Loucy (cell line): ENCODE results near the gene RAB33A.

Experiments used
- H2AFZ ChIP-seq: fragments of 200-600 bp; sonication (generic); 2 replicates; pipeline ENCODE4 v1.6.0; 2016; ENCODE audit warnings: antibody characterized with exemption, mild to moderate bottlenecking, low read length, moderate library complexity
- H3F3A ChIP-seq: fragments of 200-600 bp; 2 replicates; pipeline ENCODE4 v1.6.0; 2016; ENCODE audit warnings: antibody characterized with exemption, low read depth, mild to moderate bottlenecking
- H3K27me3 ChIP-seq: fragments of 200-600 bp; sonication (generic); 2 replicates; pipeline ENCODE4 v1.6.1; 2014; ENCODE audit warnings: low read length, mild to moderate bottlenecking; ENCODE audit not compliant: insufficient read depth, poor library complexity, severe bottlenecking
- H3K36me3 ChIP-seq: fragments of 200-600 bp; sonication (generic); 2 replicates; pipeline ENCODE4 v1.6.1; 2016; ENCODE audit warnings: low read length; ENCODE audit not compliant: insufficient read depth
- H3K4me1 ChIP-seq: fragments of 200-600 bp; sonication (generic); 2 replicates; pipeline ENCODE4 v1.5.1; 2014; ENCODE audit warnings: low read length, mild to moderate bottlenecking; ENCODE audit not compliant: insufficient read depth, poor library complexity, severe bottlenecking
- H3K4me2 ChIP-seq: fragments of 200-600 bp; sonication (generic); 2 replicates; pipeline ENCODE4 v1.6.0; 2014; ENCODE audit warnings: antibody characterized with exemption, low read length, low read depth, mild to moderate bottlenecking; ENCODE audit not compliant: poor library complexity, severe bottlenecking
- H3K4me3 ChIP-seq: fragments of 200-600 bp; sonication (generic); 2 replicates; pipeline ENCODE4 v1.5.1; 2014; ENCODE audit warnings: low read length, mild to moderate bottlenecking, mixed read lengths; ENCODE audit not compliant: poor library complexity, severe bottlenecking
- H3K79me2 ChIP-seq: fragments of 200-600 bp; sonication (generic); 2 replicates; pipeline ENCODE4 v1.6.1; 2014; ENCODE audit warnings: low read length; ENCODE audit not compliant: insufficient read depth
- H3K9ac ChIP-seq: fragments of 200-600 bp; sonication (generic); 2 replicates; pipeline ENCODE4 v1.6.0; 2014; ENCODE audit warnings: mild to moderate bottlenecking, low read depth, low read length, moderate library complexity; ENCODE audit not compliant: poor library complexity, severe bottlenecking
- H3K9me2 ChIP-seq: fragments of 200-600 bp; sonication (generic); replicated peaks from 2 replicates; pipeline ENCODE4 v1.6.1; 2016; ENCODE audit warnings: low read depth, low read length, mixed read lengths
- H3K9me3 ChIP-seq: fragments of 200-600 bp; sonication (generic); 2 replicates; pipeline ENCODE4 v1.6.1; 2014; ENCODE audit warnings: mild to moderate bottlenecking, antibody characterized with exemption, low read length, low read depth; ENCODE audit not compliant: insufficient read depth
- H4K20me1 ChIP-seq: fragments of 200-600 bp; sonication (generic); 2 replicates; pipeline ENCODE4 v1.6.0; 2014; ENCODE audit warnings: antibody characterized with exemption, low read length, mild to moderate bottlenecking; ENCODE audit not compliant: insufficient read depth, poor library complexity, severe bottlenecking
- EZH2phosphoT487 ChIP-seq: fragments of 200-600 bp; IDR thresholded peaks from 2 replicates; pipeline ENCODE4 v1.6.1; 2018; ENCODE audit warnings: antibody characterized with exemption, mild to moderate bottlenecking, moderate library complexity, borderline replicate concordance
- TF ChIP-seq, protein P1 (sequence below): fragments of 200-600 bp; sonication (generic); conservative IDR thresholded peaks from 2 replicates; pipeline ENCODE4 v1.5.1; 2014; ENCODE audit warnings: mild to moderate bottlenecking, antibody characterized with exemption, low read length

Gene RAB33A

DNA sequence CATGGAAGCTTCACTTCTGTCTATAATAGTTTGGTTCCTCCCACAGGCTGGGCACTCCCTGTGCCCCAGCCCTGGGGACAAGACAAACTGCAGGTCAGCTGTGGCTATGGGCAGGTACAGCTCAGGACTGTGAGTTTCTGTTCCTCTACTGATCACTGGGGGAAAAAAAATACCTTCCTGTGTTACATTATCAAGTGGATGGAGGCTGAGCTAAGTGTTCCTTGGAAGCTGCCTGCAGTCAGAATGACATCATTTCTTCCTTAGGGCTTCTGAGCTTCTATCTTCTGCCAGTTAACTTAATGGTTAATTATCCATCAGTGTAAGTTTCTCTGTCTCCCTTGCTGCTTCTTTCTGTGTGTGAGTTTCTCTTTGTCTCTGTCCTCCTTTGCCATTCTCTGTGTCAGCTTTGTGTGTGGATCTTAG is 4.6 kb downstream of the RAB33A start:
- TF ChIP-seq, protein P1, sequence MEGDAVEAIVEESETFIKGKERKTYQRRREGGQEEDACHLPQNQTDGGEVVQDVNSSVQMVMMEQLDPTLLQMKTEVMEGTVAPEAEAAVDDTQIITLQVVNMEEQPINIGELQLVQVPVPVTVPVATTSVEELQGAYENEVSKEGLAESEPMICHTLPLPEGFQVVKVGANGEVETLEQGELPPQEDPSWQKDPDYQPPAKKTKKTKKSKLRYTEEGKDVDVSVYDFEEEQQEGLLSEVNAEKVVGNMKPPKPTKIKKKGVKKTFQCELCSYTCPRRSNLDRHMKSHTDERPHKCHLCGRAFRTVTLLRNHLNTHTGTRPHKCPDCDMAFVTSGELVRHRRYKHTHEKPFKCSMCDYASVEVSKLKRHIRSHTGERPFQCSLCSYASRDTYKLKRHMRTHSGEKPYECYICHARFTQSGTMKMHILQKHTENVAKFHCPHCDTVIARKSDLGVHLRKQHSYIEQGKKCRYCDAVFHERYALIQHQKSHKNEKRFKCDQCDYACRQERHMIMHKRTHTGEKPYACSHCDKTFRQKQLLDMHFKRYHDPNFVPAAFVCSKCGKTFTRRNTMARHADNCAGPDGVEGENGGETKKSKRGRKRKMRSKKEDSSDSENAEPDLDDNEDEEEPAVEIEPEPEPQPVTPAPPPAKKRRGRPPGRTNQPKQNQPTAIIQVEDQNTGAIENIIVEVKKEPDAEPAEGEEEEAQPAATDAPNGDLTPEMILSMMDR = no peak
- TF ChIP-seq EZH2phosphoT487 = no peak
- H3F3A ChIP-seq = no peaks in the 10 kb centered on the region
- H3K9ac ChIP-seq = peak overlapping the region; percentile 98
- no peaks in the 10 kb centered on the region for H3K9me3 ChIP-seq
- H3K4me1 ChIP-seq = peaks cover 48% of the 10 kb centered on the region
- no peaks in the 10 kb centered on the region for H3K9me2 ChIP-seq
- peaks cover 92% of the 10 kb centered on the region for H3K79me2 ChIP-seq
- H4K20me1 ChIP-seq = peaks cover 46% of the 10 kb centered on the region
- H3K4me2 ChIP-seq = peak overlapping the region; percentile 98
- H3K27me3 ChIP-seq = no peaks in the 10 kb centered on the region
- H2AFZ ChIP-seq = no peak overlapping the region
- no peaks in the 10 kb centered on the region; the same call in 1 of the 2 replicates for H3K36me3 ChIP-seq
- H3K4me3 ChIP-seq = peak overlapping the region; percentile 69

GRCh38 chrX:130176942-130177341 is 5.2 kb downstream of the RAB33A start:
- H3K4me3 ChIP-seq = peak overlapping the region; percentile 69
- H3K9me3 ChIP-seq = no peaks in the 10 kb centered on the region
- H3K27me3 ChIP-seq = no peaks in the 10 kb centered on the region
- H3K4me2 ChIP-seq = peak overlapping the region; percentile 98
- peak overlapping the region; percentile 98 for H3K9ac ChIP-seq
- no peaks in the 10 kb centered on the region; the same call in 1 of the 2 replicates for H3K36me3 ChIP-seq
- no peak overlapping the region for H2AFZ ChIP-seq
- peaks cover 47% of the 10 kb centered on the region for H4K20me1 ChIP-seq
- H3K4me1 ChIP-seq = peaks cover 48% of the 10 kb centered on the region
- H3K9me2 ChIP-seq = no peaks in the 10 kb centered on the region
- TF ChIP-seq, protein P1 = no peak
- TF ChIP-seq EZH2phosphoT487 = no peak
- no peaks in the 10 kb centered on the region for H3F3A ChIP-seq
- H3K79me2 ChIP-seq = peaks cover 91% of the 10 kb centered on the region

GRCh38 chrX:130179170-130179569 is 7.4 kb downstream of the RAB33A start:
- H3K9ac ChIP-seq = no peak overlapping the region
- H3K4me2 ChIP-seq = peak overlapping the region; percentile 55
- peaks cover 39% of the 10 kb centered on the region for H4K20me1 ChIP-seq
- no peaks in the 10 kb centered on the region for H3K9me2 ChIP-seq
- no peak overlapping the region for H2AFZ ChIP-seq
- H3K79me2 ChIP-seq = peaks cover 69% of the 10 kb centered on the region
- H3K36me3 ChIP-seq = peaks cover 2% of the 10 kb centered on the region; the same call in 1 of the 2 replicates
- H3K4me3 ChIP-seq = peak overlapping the region; percentile 46
- H3K27me3 ChIP-seq = no peaks in the 10 kb centered on the region
- TF ChIP-seq EZH2phosphoT487 = no peak
- TF ChIP-seq, protein P1 = no peak
- H3K4me1 ChIP-seq = peaks cover 41% of the 10 kb centered on the region
- no peaks in the 10 kb centered on the region for H3K9me3 ChIP-seq
- no peaks in the 10 kb centered on the region for H3F3A ChIP-seq
